Suprapubic skin (tissue), 4 donors: ENCODE data around the gene KNDC1. TPM values are rescaled to one million over a fixed set of nuclear protein-coding genes. Genes with fewer than 3 reads are reported as not detected.

Experiments
- DNase-seq, 2 donors: peaks; one replicate each; pipeline ENCODE4 v3.0.0-alpha.2; 2019; ENCODE audit warnings: low spot score in 2 of 2
- H3K27ac ChIP-seq: fragments of 200-600 bp; sonication (generic); one replicate; pipeline ENCODE4 v1.5.1; 2019
- H3K27me3 ChIP-seq: fragments of 200-600 bp; sonication (generic); one replicate; pipeline ENCODE4 v1.5.1; 2019
- H3K36me3 ChIP-seq: fragments of 200-600 bp; sonication (generic); one replicate; pipeline ENCODE4 v1.5.1; 2019
- H3K4me1 ChIP-seq: fragments of 200-600 bp; sonication (generic); one replicate; pipeline ENCODE4 v1.5.1; 2019
- H3K4me3 ChIP-seq: fragments of 200-600 bp; sonication (generic); one replicate; pipeline ENCODE4 v1.5.1; 2019; ENCODE audit warnings: mild to moderate bottlenecking
- H3K9me3 ChIP-seq: fragments of 200-600 bp; sonication (generic); one replicate; pipeline ENCODE4 v1.5.1; 2019
- CTCF ChIP-seq, 2 donors: fragments of 200-600 bp in 1 of 2; fragments of 450-650 bp in 1 of 2; sonication (generic) in 1 of 2; IDR thresholded peaks; one replicate each; pipeline ENCODE4 v1.5.1; 2016 to 2019; ENCODE audit warnings: antibody characterized with exemption in 2 of 2, mild to moderate bottlenecking in 1 of 2, moderate library complexity in 1 of 2
- EP300 ChIP-seq: sonication (generic); formaldehyde crosslinking; IDR thresholded peaks from one replicate; pipeline ENCODE4 v1.6.1; 2017; ENCODE audit warnings: antibody characterized with exemption
- POLR2A ChIP-seq, 2 donors: fragments of 450-650 bp; IDR thresholded peaks; one replicate each; pipeline ENCODE4 v1.6.1; 2017; ENCODE audit warnings: antibody characterized with exemption in 2 of 2, mild to moderate bottlenecking in 2 of 2, moderate library complexity in 2 of 2
- POLR2AphosphoS5 ChIP-seq, 3 donors: sonication (generic); formaldehyde crosslinking; IDR thresholded peaks; one replicate each; pipeline ENCODE4 v1.6.1; 2017; ENCODE audit warnings: antibody characterized with exemption in 3 of 3
- WGBS: methylation state at CpG from one replicate; pipeline ENCODE4 v1.1.5; 2018; 5-methylcytosine and 5-hydroxymethylcytosine counted together
- total RNA-seq, 4 donors: library from RNA; depleted of rRNA; stranded (reverse); fragments of >200 nt; gene quantifications; one replicate each; pipeline ENCODE4 v1.1.0, GENCODE V29; 2016

The KNDC1 gene
- total RNA-seq, 4 donors from 2014 or later = 0.08 to 2.5 (median 0.58) TPM

- no peaks in the 10 kb centered on the region for H3K9me3 ChIP-seq
- TF ChIP-seq POLR2AphosphoS5 (IDR thresholded peaks at IDR 0.05) (no peak), POLR2A (IDR thresholded peaks at IDR 0.05) (no peak), EP300 (no peak), CTCF (IDR thresholded peaks at IDR 0.05) (no peak)
- no peak overlapping the region for H3K4me3 ChIP-seq
- H3K4me1 ChIP-seq = no peaks in the 10 kb centered on the region
- H3K36me3 ChIP-seq = no peaks in the 10 kb centered on the region
- DNase-seq = no peak
- 84% methylated on average over 9 of the region's 20 CpGs for WGBS
- peaks cover 27% of the 10 kb centered on the region for H3K27me3 ChIP-seq
- no peak overlapping the region for H3K27ac ChIP-seq
Observed at GRCh38 chr10:133212853-133213494, 53.0 kb downstream of the KNDC1 start.

GRCh38 chr10:133213641-133214467 is 53.8 kb downstream of the KNDC1 start:
- H3K36me3 ChIP-seq = no peaks in the 10 kb centered on the region
- no peak for DNase-seq
- H3K4me3 ChIP-seq = no peak overlapping the region
- no peaks in the 10 kb centered on the region for H3K9me3 ChIP-seq
- no peak for TF ChIP-seq CTCF (IDR thresholded peaks at IDR 0.05)
- no peak for TF ChIP-seq EP300
- 80% methylated on average over 1 of the region's 32 CpGs for WGBS
- H3K27me3 ChIP-seq = peaks cover 36% of the 10 kb centered on the region
- no peak overlapping the region for H3K27ac ChIP-seq
- H3K4me1 ChIP-seq = no peaks in the 10 kb centered on the region

- TF ChIP-seq POLR2AphosphoS5 (IDR thresholded peaks at IDR 0.05) (no peak), CTCF (IDR thresholded peaks at IDR 0.05) (no peak), POLR2A (IDR thresholded peaks at IDR 0.05) (no peak), EP300 (no peak)
- DNase-seq = no peak
- WGBS = 71% methylated on average over 10 of the region's 28 CpGs
- Histone ChIP-seq H3K27me3 (peaks cover 45% of the 10 kb centered on the region), H3K4me3 (no peak overlapping the region), H3K36me3 (no peaks in the 10 kb centered on the region), H3K4me1 (no peaks in the 10 kb centered on the region), H3K27ac (no peak overlapping the region), H3K9me3 (no peaks in the 10 kb centered on the region)
Observed at GRCh38 chr10:133214468-133215410, 54.7 kb downstream of the KNDC1 start.

DNA sequence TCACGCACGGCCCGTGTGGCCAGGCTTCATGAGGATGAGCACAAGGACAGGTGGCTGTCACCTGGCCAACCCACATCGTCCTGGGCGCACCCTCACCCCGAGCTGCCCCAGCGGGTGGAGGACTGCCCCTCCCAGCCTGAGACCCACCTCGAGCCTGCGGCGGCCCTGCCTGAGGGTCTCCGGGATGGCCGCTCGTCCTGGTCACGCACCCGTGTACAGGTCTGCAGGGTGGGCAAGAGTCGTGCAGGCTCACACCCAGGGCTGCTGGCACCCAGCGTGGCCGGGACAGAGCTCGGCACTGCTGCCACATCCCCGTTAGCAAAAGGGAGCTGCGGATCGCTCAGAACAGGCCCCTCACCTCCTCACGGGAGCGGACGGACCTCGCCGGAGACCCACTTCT is 55.6 kb downstream of the KNDC1 start:
- Histone ChIP-seq H3K36me3 (no peaks in the 10 kb centered on the region), H3K9me3 (no peaks in the 10 kb centered on the region), H3K27ac (no peak overlapping the region), H3K4me1 (no peaks in the 10 kb centered on the region), H3K4me3 (no peak overlapping the region), H3K27me3 (peaks cover 49% of the 10 kb centered on the region)
- 96% methylated on average over 14 of the region's 27 CpGs for WGBS
- TF ChIP-seq POLR2A (IDR thresholded peaks at IDR 0.05) = no peak
- TF ChIP-seq CTCF (IDR thresholded peaks at IDR 0.05) = no peak
- TF ChIP-seq EP300 = no peak
- TF ChIP-seq POLR2AphosphoS5 (IDR thresholded peaks at IDR 0.05) = no peak
- DNase-seq = no peak
